Keratinocyte (primary cell): ENCODE data around the gene MAX. TPM values are rescaled to one million over a fixed set of nuclear protein-coding genes. Genes with fewer than 3 reads are reported as not detected.

Experiments used
- DNase-seq: peaks from one replicate; pipeline ENCODE4 v3.0.0-alpha.2; 2011; ENCODE audit warnings: low read depth, missing footprints, low spot score
- FAIRE-seq: peaks from 2 replicates; lab custom pipeline; 2011; peaks lifted over from hg19 to GRCh38; lab: Jason Lieb, UNC
- H2AFZ ChIP-seq: 2 replicates; pipeline ENCODE4 v1.6.0; 2012; ENCODE audit warnings: low read length, control low read depth, inconsistent platforms; ENCODE audit not compliant: control insufficient read depth
- H3K27ac ChIP-seq: 2 replicates; pipeline ENCODE4 v1.5.1; 2011; ENCODE audit warnings: low read length; ENCODE audit not compliant: control insufficient read depth, insufficient read depth
- H3K27me3 ChIP-seq: 3 replicates; pipeline ENCODE4 v1.6.0; 2011; ENCODE audit warnings: low read length; ENCODE audit not compliant: control insufficient read depth, insufficient read depth; ENCODE audit errors: extremely low read depth
- H3K36me3 ChIP-seq, 2 experiments: 2 replicates in 1 of 2; 3 replicates in 1 of 2; pipeline ENCODE4 v1.5.1; 2011; ENCODE audit warnings: low read length in 2 of 2, mild to moderate bottlenecking in 1 of 2; ENCODE audit not compliant: control insufficient read depth in 2 of 2, insufficient read depth in 2 of 2; ENCODE audit errors: extremely low read depth in 1 of 2
- H3K4me1 ChIP-seq: 3 replicates; pipeline ENCODE4 v1.5.1; 2011; ENCODE audit warnings: low read length; ENCODE audit not compliant: control insufficient read depth, insufficient read depth; ENCODE audit errors: extremely low read depth
- H3K4me2 ChIP-seq: 3 replicates; pipeline ENCODE4 v1.6.0; 2011; ENCODE audit warnings: low read depth, low read length; ENCODE audit not compliant: control insufficient read depth, insufficient read depth; ENCODE audit errors: extremely low read depth
- H3K4me3 ChIP-seq, 3 experiments: fragments of 200-600 bp in 1 of 3; sonication (generic) in 1 of 3; 2 replicates in 2 of 3; 3 replicates in 1 of 3; pipeline ENCODE4 v1.5.1; 2011 to 2016; ENCODE audit warnings: low read length in 3 of 3, mild to moderate bottlenecking in 3 of 3, control low read depth in 2 of 3, inconsistent platforms in 1 of 3, low read depth in 1 of 3, mixed read lengths in 1 of 3, mixed run types in 1 of 3, moderate library complexity in 1 of 3; ENCODE audit not compliant: control insufficient read depth in 2 of 3, insufficient read depth in 2 of 3; ENCODE audit errors: extremely low read depth in 1 of 3
- H3K79me2 ChIP-seq: 2 replicates; pipeline ENCODE4 v1.6.0; 2012; ENCODE audit warnings: low read length; ENCODE audit not compliant: control insufficient read depth, insufficient read depth
- H3K9ac ChIP-seq: 3 replicates; pipeline ENCODE4 v1.6.0; 2011; ENCODE audit warnings: low read length; ENCODE audit not compliant: control insufficient read depth, insufficient read depth; ENCODE audit errors: extremely low read depth
- H3K9me1 ChIP-seq: 3 replicates; pipeline ENCODE4 v1.6.0; 2011; ENCODE audit warnings: low read length; ENCODE audit not compliant: control insufficient read depth, insufficient read depth; ENCODE audit errors: extremely low read depth
- H3K9me3 ChIP-seq: 2 replicates; pipeline ENCODE4 v1.5.1; 2012; ENCODE audit warnings: low read depth, low read length; ENCODE audit not compliant: control insufficient read depth
- H4K20me1 ChIP-seq: 3 replicates; pipeline ENCODE4 v1.6.0; 2011; ENCODE audit warnings: low read length; ENCODE audit not compliant: control insufficient read depth, insufficient read depth; ENCODE audit errors: extremely low read depth
- EZH2 ChIP-seq: IDR thresholded peaks from one replicate; pipeline ENCODE4 v1.6.1; 2012; ENCODE audit warnings: inconsistent platforms, mild to moderate bottlenecking, low read length, moderate library complexity
- dilution Hi-C: fragments of 300-500 bp; cut with MboI; formaldehyde crosslinking; loops from one replicate; pipeline ENCODE4 v1.7.0; 2020; ENCODE audit warnings: low sequenced_read_pairs; ENCODE audit not compliant: extremely low pct_ligation_motif_present
- polyA plus RNA-seq, 5 experiments: library from polyadenylated mRNA; depleted of rRNA in 3 of 5; stranded (reverse) in 3 of 5; stranded (forward) in 1 of 5; unstranded in 1 of 5; fragments of >200 nt; gene quantifications; 1 replicate in 1 of 5; 2 replicates in 3 of 5; 3 replicates in 1 of 5; pipeline versions ENCODE4 v1.2.1 to v1.2.3, GENCODE V29; 2011 to 2012; ENCODE audit warnings: missing spikeins in 2 of 5, low read depth in 1 of 5, low replicate concordance in 1 of 5
- TF ChIP-seq, protein P1 (sequence below), 3 experiments: IDR thresholded peaks in 1 of 3; conservative IDR thresholded peaks in 1 of 3; optimal IDR thresholded peaks in 1 of 3; 2 replicates in 2 of 3; 3 replicates in 1 of 3; pipeline versions ENCODE3 to v1.5.1; 2011; ENCODE audit warnings: low read length in 3 of 3, mild to moderate bottlenecking in 3 of 3, moderate library complexity in 2 of 3, control low read depth in 1 of 3, inconsistent platforms in 1 of 3; ENCODE audit not compliant: insufficient read depth in 2 of 3; ENCODE audit errors: extremely low read depth in 1 of 3

The MAX gene
- polyA plus RNA-seq, 1 donor (not counting 4 experiments of a cell fraction or from before 2014, with no cell fraction given) = 65.2 TPM

DNA sequence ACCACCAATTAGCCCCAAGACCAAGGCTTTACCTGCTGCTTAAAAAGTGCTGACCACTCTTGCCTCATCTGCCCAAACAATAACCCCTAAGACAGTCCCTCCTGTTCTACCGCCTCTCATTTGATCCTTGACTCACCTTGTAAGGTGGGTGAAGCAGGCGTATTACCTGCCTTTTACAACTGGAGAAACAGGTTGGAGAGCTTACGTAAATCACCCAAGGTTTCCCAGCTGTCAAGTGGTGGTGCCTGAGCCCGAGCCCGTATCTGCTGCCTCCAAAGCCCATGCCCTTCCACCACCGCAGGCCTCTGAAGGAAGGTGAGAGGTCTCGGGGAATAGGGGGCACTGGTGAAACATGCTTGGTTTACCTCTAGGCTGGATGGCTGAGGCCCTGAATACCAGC is 36.6 kb downstream of the MAX start:
- no peak overlapping the region for H3K27ac ChIP-seq
- FAIRE-seq = no peak

DNA sequence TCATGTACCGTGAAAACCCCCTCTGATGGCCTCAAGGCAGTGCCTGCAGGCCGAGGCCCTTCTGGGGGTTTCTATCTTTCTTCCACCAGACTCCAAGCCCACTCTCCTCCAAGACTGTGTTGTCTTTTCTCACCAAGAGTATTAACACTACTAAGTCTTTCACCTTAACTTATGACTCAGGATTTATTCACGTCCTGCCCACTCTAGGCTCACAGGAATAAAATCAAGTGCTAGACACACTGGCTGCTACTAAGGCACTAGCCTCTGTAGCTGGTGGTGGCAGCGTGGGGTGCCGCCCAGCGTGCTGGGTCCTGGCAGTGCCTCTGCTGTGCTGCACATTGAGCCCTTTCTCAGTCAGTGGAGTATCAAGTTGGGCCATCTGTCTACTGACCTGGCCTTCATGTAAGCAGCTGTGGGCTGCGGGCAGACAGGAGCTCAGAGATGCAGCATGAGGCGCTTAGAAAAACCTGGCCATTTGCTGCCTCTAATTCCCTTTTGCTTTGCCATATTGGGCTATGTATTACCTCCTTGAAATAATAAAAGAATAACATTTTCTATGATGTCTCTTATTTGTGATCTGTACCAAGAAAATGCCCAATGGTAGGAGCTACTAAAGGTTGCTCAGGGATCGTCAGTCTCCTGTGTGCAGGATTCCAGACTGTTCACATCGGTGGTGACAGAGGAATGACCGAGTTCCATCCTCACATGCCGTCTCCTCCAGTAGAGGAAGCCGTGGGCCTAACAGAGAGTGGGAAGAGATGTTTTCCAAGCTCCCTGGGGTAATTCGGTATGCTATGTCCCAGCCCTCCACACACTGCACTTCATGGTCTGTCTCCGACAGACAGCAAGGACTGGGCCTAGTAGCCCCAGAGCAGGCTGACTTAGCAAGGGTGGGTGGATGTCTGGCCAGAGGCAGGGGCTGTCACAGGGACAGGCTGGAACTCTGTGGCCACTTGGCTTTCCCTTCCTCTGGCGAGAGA is 39.9 kb downstream of the MAX start:
- TF ChIP-seq EZH2 = no peak
- TF ChIP-seq, protein P1, sequence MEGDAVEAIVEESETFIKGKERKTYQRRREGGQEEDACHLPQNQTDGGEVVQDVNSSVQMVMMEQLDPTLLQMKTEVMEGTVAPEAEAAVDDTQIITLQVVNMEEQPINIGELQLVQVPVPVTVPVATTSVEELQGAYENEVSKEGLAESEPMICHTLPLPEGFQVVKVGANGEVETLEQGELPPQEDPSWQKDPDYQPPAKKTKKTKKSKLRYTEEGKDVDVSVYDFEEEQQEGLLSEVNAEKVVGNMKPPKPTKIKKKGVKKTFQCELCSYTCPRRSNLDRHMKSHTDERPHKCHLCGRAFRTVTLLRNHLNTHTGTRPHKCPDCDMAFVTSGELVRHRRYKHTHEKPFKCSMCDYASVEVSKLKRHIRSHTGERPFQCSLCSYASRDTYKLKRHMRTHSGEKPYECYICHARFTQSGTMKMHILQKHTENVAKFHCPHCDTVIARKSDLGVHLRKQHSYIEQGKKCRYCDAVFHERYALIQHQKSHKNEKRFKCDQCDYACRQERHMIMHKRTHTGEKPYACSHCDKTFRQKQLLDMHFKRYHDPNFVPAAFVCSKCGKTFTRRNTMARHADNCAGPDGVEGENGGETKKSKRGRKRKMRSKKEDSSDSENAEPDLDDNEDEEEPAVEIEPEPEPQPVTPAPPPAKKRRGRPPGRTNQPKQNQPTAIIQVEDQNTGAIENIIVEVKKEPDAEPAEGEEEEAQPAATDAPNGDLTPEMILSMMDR (optimal IDR thresholded peaks at IDR 0.05 in 1 of 3, IDR thresholded peaks at IDR 0.05 in 1 of 3, conservative IDR thresholded peaks at IDR 0.05 in 1 of 3; ENCODE audit: extremely low read depth in 1 of 3, insufficient read depth in 2 of 3, low read length in 3 of 3) = no peak
- H2AFZ ChIP-seq = no peak overlapping the region
- H3K4me3 ChIP-seq = no peak overlapping the region
- H3K27me3 ChIP-seq = no peaks in the 10 kb centered on the region
- no peaks in the 10 kb centered on the region for H4K20me1 ChIP-seq
- H3K9me3 ChIP-seq = no peaks in the 10 kb centered on the region
- H3K9me1 ChIP-seq = peaks cover 2% of the 10 kb centered on the region
- no peak overlapping the region for H3K9ac ChIP-seq
- DNase-seq (no peak), FAIRE-seq (no peak)
- dilution Hi-C loops = no loop called here
- no peak overlapping the region for H3K4me2 ChIP-seq
- H3K79me2 ChIP-seq = no peaks in the 10 kb centered on the region
- peaks cover 7% of the 10 kb centered on the region for H3K4me1 ChIP-seq
- H3K27ac ChIP-seq = no peak overlapping the region
- peaks cover 8 to 14% of the 10 kb centered on the region in 2 experiments for H3K36me3 ChIP-seq

More for the DNA sequence above, 36.6 kb downstream of the MAX start:
- Histone ChIP-seq H3K36me3 (peaks cover 16 to 26% of the 10 kb centered on the region in 2 experiments), H4K20me1 (no peaks in the 10 kb centered on the region), H3K9me1 (peaks cover 2% of the 10 kb centered on the region), H3K4me2 (no peak overlapping the region), H3K4me3 (no peak overlapping the region), H3K9ac (no peak overlapping the region), H3K4me1 (peaks cover 13% of the 10 kb centered on the region), H2AFZ (no peak overlapping the region), H3K79me2 (no peaks in the 10 kb centered on the region), H3K27me3 (no peaks in the 10 kb centered on the region), H3K9me3 (no peaks in the 10 kb centered on the region)
- dilution Hi-C loops = no loop called here
- TF ChIP-seq, protein P1 (optimal IDR thresholded peaks at IDR 0.05 in 1 of 3, IDR thresholded peaks at IDR 0.05 in 1 of 3, conservative IDR thresholded peaks at IDR 0.05 in 1 of 3; ENCODE audit: extremely low read depth in 1 of 3, insufficient read depth in 2 of 3, low read length in 3 of 3) = no peak
- TF ChIP-seq EZH2 = no peak
- no peak for DNase-seq
